ENCODE data around the gene THBS2. TPM values are rescaled to one million over a fixed set of nuclear protein-coding genes. Genes with fewer than 3 reads are reported as not detected.

The THBS2 gene
- total and polyA plus RNA-seq, 2 of the 8 experiments (the other 6 are each of a cell fraction or from before 2014, with no cell fraction given), result 11.0 to 22.5 TPM

- Histone ChIP-seq H3K4me2 (ENCODE audit: insufficient read depth in 1 of 2, low read depth in 2 of 2, low read length in 2 of 2) (no peak overlapping the region), H3K56ac (replicated peaks; ENCODE audit: insufficient read length, low read depth, low read length) (no peak overlapping the region), H3K18ac (ENCODE audit: extremely low read depth, low read length) (no peak overlapping the region), H3K4me1 (replicated peaks in 1 of 4; ENCODE audit: control insufficient read depth in 3 of 4, insufficient read depth in 4 of 4, low read length in 3 of 4) (no peaks in the 10 kb centered on the region), H3K4me3 (ENCODE audit: extremely low read depth in 1 of 4, insufficient read depth in 2 of 4, low read depth in 3 of 4, low read length in 4 of 4) (no peak overlapping the region), H3K14ac (ENCODE audit: insufficient read length) (no peak overlapping the region), H3K4ac (replicated peaks; ENCODE audit: insufficient read length, low read depth, low read length) (no peak overlapping the region), H2BK20ac (ENCODE audit: low read length) (no peak overlapping the region), H3K36me3 (ENCODE audit: control insufficient read depth in 2 of 4, insufficient read depth in 4 of 4, low read length in 3 of 4) (peaks cover 3 to 36% (median 14%) of the 10 kb centered on the region in 4 experiments; a peak in 6 of 8 replicates), H2BK15ac (ENCODE audit: low read length) (no peak overlapping the region), H2BK5ac (ENCODE audit: low read depth, low read length) (no peak overlapping the region), H4K5ac (ENCODE audit: insufficient read length, low read depth, low read length) (no peak overlapping the region), H4K8ac (ENCODE audit: extremely low read depth, insufficient read depth, low read length) (no peak overlapping the region), H3K9me3 (ENCODE audit: insufficient read depth in 2 of 2, low read depth in 1 of 2, low read length in 1 of 2) (peaks cover 10 to 12% of the 10 kb centered on the region in 2 experiments), H3K27ac (ENCODE audit: low read depth, low read length) (no peak overlapping the region), H3K23me2 (ENCODE audit: low read depth, low read length) (no peaks in the 10 kb centered on the region), H3K27me3 (replicated peaks in 1 of 4; ENCODE audit: control insufficient read depth in 3 of 4, extremely low read depth in 1 of 4, insufficient read depth in 3 of 4, low read length in 3 of 4) (no peaks in the 10 kb centered on the region), H3K9ac (replicated peaks in 1 of 4; ENCODE audit: extremely low read depth in 1 of 4, low read depth in 3 of 4, low read length in 3 of 4) (no peak overlapping the region), H3K79me1 (ENCODE audit: low read depth, low read length) (no peaks in the 10 kb centered on the region), H2BK12ac (ENCODE audit: low read depth, low read length) (no peak overlapping the region), H2AK5ac (ENCODE audit: low read depth, low read length) (no peak overlapping the region), H3K23ac (ENCODE audit: insufficient read length) (no peak overlapping the region), H3K79me2 (ENCODE audit: control insufficient read depth in 1 of 2, insufficient read depth in 2 of 2, low read length in 2 of 2) (no peaks in the 10 kb centered on the region), H4K20me1 (replicated peaks in 1 of 2; ENCODE audit: control insufficient read depth in 1 of 2, insufficient read depth in 2 of 2, low read length in 2 of 2) (no peaks in the 10 kb centered on the region), H4K91ac (replicated peaks; ENCODE audit: insufficient read length, low read length) (no peak overlapping the region), H2AFZ (ENCODE audit: low read length) (no peak overlapping the region), H2BK120ac (replicated peaks; ENCODE audit: low read depth, low read length) (no peak overlapping the region)
- 91% methylated on average over 21 of the region's 23 CpGs; no CpG with 5 or more reads in 1 of the 2 experiments for WGBS, 2 experiments (ENCODE audit: extremely low coverage in 1 of 2, insufficient coverage in 1 of 2, insufficient read length in 1 of 2, insufficient replicate concordance in 2 of 2, low coverage in 1 of 2, low lambda C conversion rate in 2 of 2, missing lambda C conversion rate in 1 of 2)
- DNase-seq (ENCODE audit: low read depth in 1 of 2, low spot score in 2 of 2) (no peak), FAIRE-seq (no peak)
- TF ChIP-seq CHD2 (IDR thresholded peaks at IDR 0.05; ENCODE audit: low read length) (no peak), GTF2F1 (IDR thresholded peaks at IDR 0.05; ENCODE audit: borderline replicate concordance, low read depth, low read length) (no peak), TCF12 (IDR thresholded peaks at IDR 0.05; ENCODE audit: low read depth, low read length) (no peak), RXRA (IDR thresholded peaks at IDR 0.05; ENCODE audit: insufficient read depth, low read depth, low read length) (no peak)
- CTCF ChIA-PET (ENCODE audit: partially characterized antibody), result interaction anchor here (0.9 to 1.7 kb wide), 3 partner anchors 196 to 710 kb away, joined by 3 read pairs; no protein-coding TSS in a partner anchor
- POLR2A ChIA-PET (ENCODE audit: partially characterized antibody), result no interaction called here
These were observed 28.5 kb downstream of the THBS2 start for GRCh38 chr6:169225131-169225576.

All from H1 (cell line).